SK-N-SH (cell line): ENCODE results near the gene GOLGA6L22. TPM values are rescaled to one million over a fixed set of nuclear protein-coding genes. Genes with fewer than 3 reads are reported as not detected.
A peak's percentile ranks its signal among the peaks of the same experiment; 100 is the strongest.
"Not testable (repeated sequence)": the region's sequence is repeated elsewhere in the genome, so short reads cannot be mapped to it uniquely, and the experiment has no call there.

ENCODE experiments used
- CTCF ChIA-PET: fragments of 300-600, 350-600 bp; formaldehyde crosslinking; extraction: SDS; loops from one replicate; lab custom pipeline; 2021; lab: Yijun Ruan, JAX
- POLR2A ChIA-PET: fragments of 350-600 bp; sonication (Branson Sonifier 250); formaldehyde crosslinking; extraction: SDS; loops from one replicate; lab custom pipeline; 2020; ENCODE audit warnings: antibody characterized with exemption, inconsistent platforms; lab: Yijun Ruan, JAX
- DNase-seq: peaks from one replicate; pipeline ENCODE4 v3.0.0; 2012
- H2AFZ ChIP-seq: fragments of 200-600 bp; sonication (generic); 2 replicates; pipeline ENCODE4 v1.8.1; 2016; ENCODE audit warnings: antibody characterized with exemption, mild to moderate bottlenecking, low read depth
- H3F3A ChIP-seq: fragments of 200-600 bp; sonication (generic); replicated peaks from 2 replicates; pipeline ENCODE3; 2016; ENCODE audit warnings: antibody characterized with exemption, mild to moderate bottlenecking; ENCODE audit not compliant: insufficient read depth
- H3K27ac ChIP-seq, 2 experiments: fragments of 200-500 bp in 1 of 2; fragments of 200-600 bp in 1 of 2; sonication (Bioruptor generic) in 1 of 2; sonication (generic), shearing (Covaris generic) in 1 of 2; 2 replicates each; pipeline versions ENCODE4 v1.5.1 to v1.6.1; 2014 to 2016; ENCODE audit warnings: low read depth in 2 of 2, inconsistent platforms in 1 of 2, low read length in 1 of 2, mild to moderate bottlenecking in 1 of 2, mixed read lengths in 1 of 2
- H3K27me3 ChIP-seq: fragments of 200-600 bp; sonication (generic), shearing (Covaris generic); 2 replicates; pipeline ENCODE4 v1.6.1; 2016; ENCODE audit warnings: mixed run types; ENCODE audit not compliant: insufficient read depth
- H3K36me3 ChIP-seq, 2 experiments: fragments of 200-500 bp in 1 of 2; fragments of 200-600 bp in 1 of 2; sonication (Bioruptor generic) in 1 of 2; sonication (generic) in 1 of 2; replicated peaks in 1 of 2; 2 replicates each; pipeline versions ENCODE3 to v1.5.1; 2014 to 2016; ENCODE audit warnings: low read length in 1 of 2, mild to moderate bottlenecking in 1 of 2; ENCODE audit not compliant: insufficient read depth in 2 of 2, control insufficient read depth in 1 of 2
- H3K4me1 ChIP-seq, 2 experiments: fragments of 200-500 bp in 1 of 2; fragments of 200-600 bp in 1 of 2; sonication (Bioruptor generic) in 1 of 2; sonication (generic), shearing (Covaris generic) in 1 of 2; 2 replicates each; pipeline versions ENCODE4 v1.5.1 to v1.6.1; 2014 to 2016; ENCODE audit warnings: low read depth in 1 of 2, low read length in 1 of 2, mixed run types in 1 of 2; ENCODE audit not compliant: insufficient read depth in 2 of 2, control insufficient read depth in 1 of 2
- H3K4me2 ChIP-seq: fragments of 200-600 bp; sonication (generic), shearing (Covaris generic); 2 replicates; pipeline ENCODE4 v1.6.1; 2017; ENCODE audit warnings: mixed run types
- H3K4me3 ChIP-seq, 2 experiments: fragments of 200-500 bp in 1 of 2; fragments of 200-600 bp in 1 of 2; sonication (Bioruptor generic) in 1 of 2; sonication (generic), shearing (Covaris generic) in 1 of 2; 2 replicates each; pipeline versions ENCODE4 v1.5.1 to v1.8.1; 2014 to 2016; ENCODE audit warnings: low read depth in 2 of 2, inconsistent platforms in 1 of 2, low read length in 1 of 2, mild to moderate bottlenecking in 1 of 2, mixed read lengths in 1 of 2, moderate library complexity in 1 of 2
- H3K79me2 ChIP-seq: fragments of 200-600 bp; sonication (generic); 2 replicates; pipeline ENCODE4 v1.8.1; 2017; ENCODE audit warnings: mild to moderate bottlenecking; ENCODE audit not compliant: insufficient read depth
- H3K9ac ChIP-seq: fragments of 200-600 bp; sonication (generic); 2 replicates; pipeline ENCODE4 v1.6.1; 2017; ENCODE audit warnings: mixed run types
- H3K9me2 ChIP-seq: fragments of 200-600 bp; sonication (generic); 2 replicates; pipeline ENCODE4 v1.6.1; 2017; ENCODE audit warnings: mixed run types
- H3K9me3 ChIP-seq: fragments of 200-600 bp; sonication (generic); 2 replicates; pipeline ENCODE4 v1.6.1; 2017; ENCODE audit warnings: mixed run types, mild to moderate bottlenecking, moderate library complexity
- H4K20me1 ChIP-seq: fragments of 200-600 bp; sonication (generic); 2 replicates; pipeline ENCODE4 v1.6.1; 2017; ENCODE audit warnings: mild to moderate bottlenecking, mixed run types; ENCODE audit not compliant: insufficient read depth
- GABPA ChIP-seq: IDR thresholded peaks from 2 replicates; pipeline ENCODE4 v1.4.0; 2012; ENCODE audit warnings: low read depth, mild to moderate bottlenecking
- POLR2AphosphoS5 ChIP-seq: IDR thresholded peaks from 2 replicates; pipeline ENCODE4 v1.6.1; 2012; ENCODE audit warnings: low read depth, low read length
- WGBS: methylation state at CpG from one replicate; pipeline ENCODE4 v1.1.6; 2017; ENCODE audit warnings: low lambda C conversion rate; 5-methylcytosine and 5-hydroxymethylcytosine counted together
- polyA plus RNA-seq, 3 experiments: library from polyadenylated mRNA; depleted of rRNA; stranded (reverse); fragments of >200 nt; gene quantifications; 2 replicates each; pipeline ENCODE4 v1.2.3, GENCODE V29; 2012

The GOLGA6L22 gene
- polyA plus RNA-seq, 1 of the 3 experiments (the other 2 are of a cell fraction), result not detected

DNA sequence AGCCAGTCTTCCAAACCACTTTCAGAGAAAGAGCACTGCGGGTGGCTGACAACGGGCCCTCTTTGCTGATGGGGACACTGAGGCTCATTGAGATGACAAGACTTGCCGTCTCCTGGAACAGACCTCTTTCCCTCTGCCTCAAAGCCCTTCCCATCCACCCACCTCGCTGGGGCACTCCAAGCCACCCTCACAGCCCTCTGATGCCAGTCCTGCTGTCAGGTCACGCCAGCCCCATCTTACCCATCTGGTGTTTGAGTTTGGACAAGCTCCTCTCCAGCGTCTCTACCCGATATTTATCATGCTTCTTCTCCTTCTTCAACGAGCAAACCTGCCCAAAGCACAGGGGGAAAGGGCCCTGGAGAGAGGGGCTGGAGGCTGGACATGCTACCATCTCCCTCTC is 27.0 kb upstream of the GOLGA6L22 start:
- CTCF ChIA-PET, H3K4me1 ChIP-seq, POLR2A ChIA-PET, H2AFZ ChIP-seq, H3K9ac ChIP-seq, H3F3A ChIP-seq, H3K27me3 ChIP-seq, H3K4me2 ChIP-seq, H3K36me3 ChIP-seq, DNase-seq, H3K79me2 ChIP-seq, H3K4me3 ChIP-seq, H4K20me1 ChIP-seq, H3K9me2 ChIP-seq, H3K27ac ChIP-seq, H3K9me3 ChIP-seq: not testable (repeated sequence)
- 8% methylated on average over 7 of the region's 8 CpGs for WGBS

DNA sequence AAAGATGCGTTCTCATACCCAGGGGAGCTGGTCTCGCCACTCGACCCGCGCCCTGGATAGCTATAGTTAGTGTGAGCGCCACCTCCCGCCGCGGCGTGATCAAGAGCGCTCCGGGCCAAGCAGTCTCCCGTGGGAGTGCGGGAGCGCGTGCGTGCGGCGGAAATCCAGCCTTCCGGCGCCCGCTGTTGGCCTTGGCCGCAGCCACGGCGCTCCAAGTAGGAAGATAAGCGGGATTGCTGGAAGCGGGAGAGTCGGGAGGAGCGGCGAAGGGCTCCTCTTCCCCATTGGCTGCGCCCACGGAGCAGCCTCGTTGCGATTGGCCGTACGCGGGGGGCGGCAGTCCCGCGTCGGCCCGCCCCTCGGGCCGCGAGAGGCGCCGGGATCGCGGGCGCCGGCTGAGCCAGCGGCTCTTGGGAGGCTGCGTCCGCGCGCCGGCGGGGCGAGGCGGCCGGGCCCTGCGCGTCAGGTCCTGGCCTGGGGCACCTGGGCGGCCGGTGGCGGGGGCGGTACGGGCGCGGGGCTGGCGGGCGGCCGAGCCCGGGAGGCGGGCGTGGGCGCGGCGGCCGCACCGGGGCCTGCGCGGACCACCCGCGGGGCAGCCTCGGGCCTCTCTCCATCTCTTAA is 35.9 kb downstream of the GOLGA6L22 start:
- H3K4me1 ChIP-seq, H3K4me2 ChIP-seq, H3K9ac ChIP-seq, H3K27me3 ChIP-seq, H4K20me1 ChIP-seq, H3K9me2 ChIP-seq, CTCF ChIA-PET, H3K36me3 ChIP-seq, H3F3A ChIP-seq, H3K9me3 ChIP-seq, H2AFZ ChIP-seq, POLR2A ChIA-PET, H3K27ac ChIP-seq, DNase-seq, H3K79me2 ChIP-seq: not testable (repeated sequence)
- peak overlapping the region in 1 of 2 experiments; percentile 44; a peak in 2 of 4 replicates for H3K4me3 ChIP-seq
- TF ChIP-seq GABPA (peak; percentile 57), POLR2AphosphoS5 (peak; percentile 17; the same call in 1 of the 2 replicates)
- WGBS, result 0% methylated on average over 3 of the region's 86 CpGs

DNA sequence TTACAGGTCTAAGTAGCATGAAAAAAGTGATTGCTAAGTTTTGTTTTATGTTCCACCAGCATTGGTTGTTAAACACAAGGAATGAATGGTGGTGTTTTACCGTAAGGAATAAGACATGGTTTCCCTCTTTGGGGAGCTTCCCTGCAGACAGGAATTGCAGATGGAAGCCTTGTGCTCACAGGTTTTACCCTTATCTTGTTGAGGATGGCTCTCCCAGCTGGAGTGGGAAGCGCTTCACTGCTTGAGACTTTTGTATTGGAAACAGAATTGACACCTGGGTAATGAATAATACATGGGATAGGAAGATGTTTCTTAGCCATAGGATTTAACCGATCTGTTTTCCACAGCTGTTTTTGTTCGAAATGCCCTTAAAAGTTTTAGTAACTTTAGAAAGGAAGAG is 38.5 kb downstream of the GOLGA6L22 start:
- H2AFZ ChIP-seq, CTCF ChIA-PET, H3K4me2 ChIP-seq, DNase-seq, H3K79me2 ChIP-seq, H3K9me2 ChIP-seq, H3F3A ChIP-seq, H3K36me3 ChIP-seq, H3K27me3 ChIP-seq, H3K9ac ChIP-seq, POLR2A ChIA-PET, H3K9me3 ChIP-seq, H3K4me3 ChIP-seq, H3K4me1 ChIP-seq, H3K27ac ChIP-seq, H4K20me1 ChIP-seq: not testable (repeated sequence)
- WGBS, result 88% methylated on average over 2 of the region's 4 CpGs

DNA sequence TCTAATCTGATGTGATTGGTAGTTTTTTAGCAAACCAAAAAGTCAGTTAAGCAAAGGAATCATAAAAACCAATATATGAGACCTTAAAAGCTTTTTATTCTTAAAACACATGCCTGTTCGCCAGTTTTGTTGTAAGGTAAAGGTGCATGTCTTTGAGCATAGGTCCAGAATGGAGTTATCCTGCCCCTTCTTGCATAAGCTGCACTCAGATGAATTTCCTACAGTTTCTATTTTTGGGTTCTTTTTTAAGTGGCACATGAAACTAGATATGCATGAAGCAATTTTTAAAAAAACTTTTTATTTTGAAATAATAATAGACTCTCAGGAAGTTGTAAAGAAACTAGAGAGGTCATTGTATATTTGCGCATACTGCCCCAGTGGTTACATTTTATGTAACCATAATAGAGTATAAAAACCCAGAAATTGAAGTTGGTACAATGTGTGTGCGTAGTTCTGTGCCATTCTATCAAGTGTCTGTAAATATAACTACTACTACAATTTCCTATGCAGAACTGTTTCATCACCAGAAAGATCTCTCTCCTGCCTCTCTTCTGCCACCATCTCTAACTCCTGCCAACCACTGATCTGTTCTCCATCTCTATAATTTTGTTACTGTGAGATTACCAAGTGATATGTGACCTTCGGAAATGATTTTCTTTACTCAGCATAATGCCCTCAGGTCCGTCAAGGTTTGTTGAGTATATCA is 39.7 kb downstream of the GOLGA6L22 start:
- H3F3A ChIP-seq, H3K9me3 ChIP-seq, H2AFZ ChIP-seq, H3K9me2 ChIP-seq, DNase-seq, H4K20me1 ChIP-seq, H3K9ac ChIP-seq, H3K27ac ChIP-seq, CTCF ChIA-PET, H3K79me2 ChIP-seq, H3K27me3 ChIP-seq, POLR2A ChIA-PET, H3K36me3 ChIP-seq, H3K4me1 ChIP-seq, H3K4me2 ChIP-seq, H3K4me3 ChIP-seq: not testable (repeated sequence)
- WGBS, result no CpG with 5 or more reads among the region's 5 CpGs

DNA sequence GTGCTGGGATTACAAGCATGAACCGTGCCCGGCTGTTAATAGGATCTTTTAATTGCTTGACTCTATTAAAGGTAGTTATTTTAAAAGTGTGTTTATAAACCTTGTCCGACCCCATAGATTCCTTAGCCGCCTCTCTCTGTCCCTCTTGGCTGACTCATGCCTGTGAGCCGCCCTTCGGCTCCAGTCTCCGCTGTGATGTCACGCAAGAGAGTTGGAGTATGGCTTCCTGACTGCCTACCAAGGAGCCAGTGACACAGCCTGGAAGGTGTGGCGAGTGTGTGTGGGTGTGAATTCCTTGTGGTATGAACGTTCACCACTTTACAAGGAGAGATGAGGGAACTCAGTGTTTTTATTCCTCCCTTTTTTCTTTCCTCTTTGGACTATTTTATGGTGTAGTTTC is 43.6 kb downstream of the GOLGA6L22 start:
- H3K27ac ChIP-seq, H3K36me3 ChIP-seq, H3K9me2 ChIP-seq, H3K79me2 ChIP-seq, H3K4me2 ChIP-seq, H3K9ac ChIP-seq, H2AFZ ChIP-seq, H3K9me3 ChIP-seq, H3F3A ChIP-seq, POLR2A ChIA-PET, H3K4me3 ChIP-seq, H3K4me1 ChIP-seq, H4K20me1 ChIP-seq, H3K27me3 ChIP-seq, CTCF ChIA-PET, DNase-seq: not testable (repeated sequence)
- WGBS, result no CpG with 5 or more reads among the region's 10 CpGs

DNA sequence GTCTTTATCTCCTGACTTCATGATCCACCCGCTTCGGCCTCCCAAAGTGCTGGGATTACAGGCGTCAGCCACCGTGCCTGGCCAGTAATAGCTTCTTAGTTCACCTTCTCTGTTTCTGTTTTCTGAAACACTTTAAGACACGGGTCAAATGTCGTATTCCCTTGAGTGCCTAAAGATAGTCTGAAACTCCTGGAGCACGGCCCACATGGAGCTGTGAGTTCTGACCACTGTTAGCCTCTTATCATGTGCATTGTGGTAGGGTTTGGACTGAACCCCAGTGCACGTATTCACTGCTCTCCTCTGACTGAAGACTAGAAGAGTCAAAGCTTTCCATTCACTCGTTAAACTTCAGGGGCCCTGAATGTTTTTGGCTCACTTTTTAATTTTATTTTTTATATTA is 48.3 kb downstream of the GOLGA6L22 start:
- H3K9ac ChIP-seq, DNase-seq, H4K20me1 ChIP-seq, H3F3A ChIP-seq, H3K9me3 ChIP-seq, H3K4me2 ChIP-seq, POLR2A ChIA-PET, H3K27ac ChIP-seq, H3K4me1 ChIP-seq, CTCF ChIA-PET, H3K79me2 ChIP-seq, H3K36me3 ChIP-seq, H3K4me3 ChIP-seq, H2AFZ ChIP-seq, H3K27me3 ChIP-seq, H3K9me2 ChIP-seq: not testable (repeated sequence)
- WGBS, result 90% methylated on average over 6 of the region's 9 CpGs
